Stimulated activated CD4-positive, alpha-beta T cell treated with anti-CD3 and anti-CD28 coated beads, Interleukin-2, amount 100 ng/mL, for 24 hours (primary cell): ENCODE measurements around the gene NACC2.
"Not testable (repeated sequence)": the region's sequence is repeated elsewhere in the genome, so short reads cannot be mapped to it uniquely, and the experiment has no call there.

Source experiments
- DNase-seq, 2 donors: peaks; one replicate each; pipeline ENCODE4 v3.0.0-alpha.2; 2020

Gene NACC2

GRCh38 chr9:136110082-136111061 is 15.3 kb upstream of the NACC2 start:
- peak; percentile 53 to 59 for DNase-seq

GRCh38 chr9:136109351-136110081 is 14.4 kb upstream of the NACC2 start:
- DNase-seq = peak; percentile 90 to 94

GRCh38 chr9:136108648-136109266 is 13.7 kb upstream of the NACC2 start:
- no peak for DNase-seq

GRCh38 chr9:136107953-136108647 is 13.0 kb upstream of the NACC2 start:
- DNase-seq = no peak

GRCh38 chr9:136107155-136107952 is 12.3 kb upstream of the NACC2 start:
- peak in 1 of 2 donors; percentile 46 for DNase-seq

GRCh38 chr9:136105398-136106135 is 10.5 kb upstream of the NACC2 start:
- DNase-seq = no peak

- no peak for DNase-seq
Observed at GRCh38 chr9:136104916-136105315, 9.8 kb upstream of the NACC2 start.

- DNase-seq = no peak
Observed at GRCh38 chr9:136104488-136104800, 9.4 kb upstream of the NACC2 start.

GRCh38 chr9:136103651-136104487 is 8.8 kb upstream of the NACC2 start:
- DNase-seq = no peak

GRCh38 chr9:136101615-136102074 is 6.6 kb upstream of the NACC2 start:
- DNase-seq = not testable (repeated sequence)

GRCh38 chr9:136100700-136101614 is 5.9 kb upstream of the NACC2 start:
- DNase-seq = no peak

GRCh38 chr9:136099542-136099941 is 4.5 kb upstream of the NACC2 start:
- no peak for DNase-seq

- DNase-seq = no peak
Observed at GRCh38 chr9:136098844-136099243, 3.8 kb upstream of the NACC2 start.

- DNase-seq = no peak
Observed at GRCh38 chr9:136098210-136098609, 3.1 kb upstream of the NACC2 start.

- DNase-seq = no peak
Observed at GRCh38 chr9:136096505-136097001, 1.5 kb upstream of the NACC2 start.

GRCh38 chr9:136093995-136094881 is 851 bp downstream of the NACC2 start:
- DNase-seq = peak; percentile 67 to 72

GRCh38 chr9:136093346-136093986 is 1.6 kb downstream of the NACC2 start:
- DNase-seq = no peak
